ENCODE results near the gene MYLK4. TPM values are rescaled to one million over a fixed set of nuclear protein-coding genes. Genes with fewer than 3 reads are reported as not detected.

MYLK4 gene
- total RNA-seq, 1 donor from 2014 or later: 0.26 TPM

GRCh38 chr6:2753110-2753489 lies 2.4 kb upstream of the MYLK4 start:
- DNase-seq (ENCODE audit: low read depth) (no peak), FAIRE-seq (peak; percentile 7)
- Histone ChIP-seq H3K36me3 (ENCODE audit: control insufficient read depth, insufficient read depth, low read length) (no peaks in the 10 kb centered on the region), H3K27me3 (ENCODE audit: control insufficient read depth, insufficient read depth, low read length) (peaks cover 2% of the 10 kb centered on the region), H3K4me3 (ENCODE audit: low read depth, low read length) (no peak overlapping the region)
- TF ChIP-seq CTCF (IDR thresholded peaks at IDR 0.05; ENCODE audit: insufficient read depth, low read length, severe bottlenecking): no peak

GRCh38 chr6:2752477-2753109 lies 1.9 kb upstream of the MYLK4 start:
- Histone ChIP-seq H3K36me3 (ENCODE audit: control insufficient read depth, insufficient read depth, low read length) (no peaks in the 10 kb centered on the region), H3K4me3 (ENCODE audit: low read depth, low read length) (no peak overlapping the region), H3K27me3 (ENCODE audit: control insufficient read depth, insufficient read depth, low read length) (peaks cover 2% of the 10 kb centered on the region)
- TF ChIP-seq CTCF (IDR thresholded peaks at IDR 0.05; ENCODE audit: insufficient read depth, low read length, severe bottlenecking): no peak
- no peak for DNase-seq (ENCODE audit: low read depth)
- FAIRE-seq: no peak

- Histone ChIP-seq H3K36me3 (ENCODE audit: control insufficient read depth, insufficient read depth, low read length) (no peaks in the 10 kb centered on the region), H3K27me3 (ENCODE audit: control insufficient read depth, insufficient read depth, low read length) (peaks cover 2% of the 10 kb centered on the region), H3K4me3 (ENCODE audit: low read depth, low read length) (no peak overlapping the region)
- no peak for TF ChIP-seq CTCF (IDR thresholded peaks at IDR 0.05; ENCODE audit: insufficient read depth, low read length, severe bottlenecking)
- FAIRE-seq: no peak
- DNase-seq (ENCODE audit: low read depth): no peak
Measured at GRCh38 chr6:2751871-2752270, 1.1 kb upstream of the MYLK4 start.

- DNase-seq (ENCODE audit: low read depth): peak; percentile 46
Measured at GRCh38 chr6:2749969-2750600, 637 bp downstream of the MYLK4 start.

GRCh38 chr6:2748183-2748582 lies 2.5 kb downstream of the MYLK4 start:
- FAIRE-seq (no peak), DNase-seq (ENCODE audit: low read depth) (no peak)
- H3K4me3 ChIP-seq (ENCODE audit: low read depth, low read length): no peak overlapping the region
- TF ChIP-seq CTCF (IDR thresholded peaks at IDR 0.05; ENCODE audit: insufficient read depth, low read length, severe bottlenecking): no peak
- no peaks in the 10 kb centered on the region for H3K36me3 ChIP-seq (ENCODE audit: control insufficient read depth, insufficient read depth, low read length)
- peaks cover 2% of the 10 kb centered on the region for H3K27me3 ChIP-seq (ENCODE audit: control insufficient read depth, insufficient read depth, low read length)

More at GRCh38 chr6:2749969-2750600, 637 bp downstream of the MYLK4 start:
- Histone ChIP-seq H3K36me3 (ENCODE audit: control insufficient read depth, insufficient read depth, low read length) (no peaks in the 10 kb centered on the region), H3K4me3 (ENCODE audit: low read depth, low read length) (no peak overlapping the region), H3K27me3 (ENCODE audit: control insufficient read depth, insufficient read depth, low read length) (peaks cover 2% of the 10 kb centered on the region)
- peak; percentile 76 for TF ChIP-seq CTCF (IDR thresholded peaks at IDR 0.05; ENCODE audit: insufficient read depth, low read length, severe bottlenecking)
- FAIRE-seq: no peak

All from bronchial epithelial cell (primary cell).